HG02610 (cell line): ENCODE data around the gene GSTM2.

Experiments used
- ATAC-seq: cut with Tn5 transposase; IDR thresholded peaks from one replicate; pipeline ENCODE4 v1.9.1; 2021; ENCODE audit warnings: mild to moderate bottlenecking, moderate library complexity; ENCODE audit not compliant: unreplicated experiment

Gene GSTM2

GRCh38 chr1:109667452-109668122, at the start of gene GSTM2:
Gene GSTM2, plus strand, starts transcription at chr1:109668057. Its CDS starts 59 bp downstream, at chr1:109668116.
- peak; percentile 95 for ATAC-seq

GRCh38 chr1:109618661-109619575, 48.9 kb upstream of the GSTM2 start:
- ATAC-seq = no peak

GRCh38 chr1:109619576-109620400, 48.1 kb upstream of the GSTM2 start, which contains the start of the genes AMPD2 and GNAT2:
Gene AMPD2, plus strand, starts transcription at chr1:109619837. Its CDS starts 1,339 bp downstream, at chr1:109621176.
Gene GNAT2, minus strand, starts transcription at chr1:109619616. Its CDS starts 6,746 bp downstream, at chr1:109612870.
- peak; percentile 48 for ATAC-seq

- no peak for ATAC-seq
These were observed 47.5 kb upstream of the GSTM2 start for GRCh38 chr1:109620401-109620791.

- peak; percentile 68 for ATAC-seq
These were observed 47.0 kb upstream of the GSTM2 start for GRCh38 chr1:109620841-109621286.

- ATAC-seq = no peak
These were observed 46.3 kb upstream of the GSTM2 start for GRCh38 chr1:109621379-109622136.

GRCh38 chr1:109622137-109622892, 45.5 kb upstream of the GSTM2 start:
- no peak for ATAC-seq

GRCh38 chr1:109622895-109623294, 45.0 kb upstream of the GSTM2 start:
- no peak for ATAC-seq

- ATAC-seq = no peak
These were observed 44.2 kb upstream of the GSTM2 start for GRCh38 chr1:109623601-109624161.

- no peak for ATAC-seq
These were observed 43.5 kb upstream of the GSTM2 start for GRCh38 chr1:109624201-109625010.

GRCh38 chr1:109625176-109625575, 42.7 kb upstream of the GSTM2 start:
- ATAC-seq = no peak

- ATAC-seq = no peak
These were observed 42.0 kb upstream of the GSTM2 start for GRCh38 chr1:109625601-109626560.

GRCh38 chr1:109626682-109627408, 41.0 kb upstream of the GSTM2 start:
- no peak for ATAC-seq

GRCh38 chr1:109627692-109628399, 40.0 kb upstream of the GSTM2 start:
- ATAC-seq = no peak

- no peak for ATAC-seq
These were observed 39.1 kb upstream of the GSTM2 start for GRCh38 chr1:109628540-109629321.
